PC-9 (cell line): ENCODE results near the gene NDUFS7.

Experiments
- EZH2 ChIP-seq: fragments of 200-600 bp; sonication (generic); IDR thresholded peaks from 2 replicates; pipeline ENCODE4 v1.8.0; 2017; ENCODE audit warnings: antibody characterized with exemption, low read depth
- TF ChIP-seq, protein P1 (sequence below): fragments of 200-600 bp; sonication (generic); conservative IDR thresholded peaks from 2 replicates; pipeline ENCODE4 v1.6.1; 2017; ENCODE audit warnings: mixed run types, antibody characterized with exemption, mild to moderate bottlenecking, moderate library complexity

DNA sequence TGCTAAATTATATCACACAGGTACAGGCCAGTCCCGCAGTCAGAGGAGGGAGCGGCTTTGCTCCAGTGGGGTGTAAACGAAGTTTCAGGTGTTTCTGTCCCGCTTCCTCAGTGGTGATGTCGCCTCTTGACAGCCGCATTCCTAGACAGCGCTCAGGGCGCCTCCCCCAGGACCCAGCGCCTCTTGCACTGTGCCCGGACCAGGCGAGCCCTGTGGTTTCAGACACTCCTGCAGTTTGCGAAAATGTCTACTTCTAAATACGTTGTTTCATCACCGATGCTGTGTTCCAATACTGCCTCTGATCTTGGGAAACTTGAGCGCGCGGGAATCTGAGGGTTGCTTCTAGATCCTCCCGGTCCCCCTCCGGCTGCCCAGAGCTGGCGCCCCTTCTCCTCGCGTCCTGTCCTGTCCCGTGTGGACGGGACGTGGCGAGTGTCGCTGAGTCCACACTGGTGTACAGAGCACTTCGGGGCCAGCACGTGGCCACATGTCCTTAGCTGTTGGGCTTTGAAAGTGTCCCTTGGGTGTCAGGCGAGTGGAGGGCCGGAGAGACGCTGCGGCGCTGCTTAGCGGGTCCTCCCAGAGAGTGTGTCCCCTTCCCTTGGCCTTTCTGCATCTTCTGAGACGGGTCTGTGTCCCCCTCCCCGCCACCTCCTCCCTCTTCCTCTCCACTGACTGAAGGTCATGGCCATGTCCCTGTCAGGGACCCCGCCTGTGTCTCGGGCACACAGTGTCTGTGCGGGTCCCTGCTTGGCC lies 39.9 kb downstream of the NDUFS7 start:
- TF ChIP-seq, protein P1, sequence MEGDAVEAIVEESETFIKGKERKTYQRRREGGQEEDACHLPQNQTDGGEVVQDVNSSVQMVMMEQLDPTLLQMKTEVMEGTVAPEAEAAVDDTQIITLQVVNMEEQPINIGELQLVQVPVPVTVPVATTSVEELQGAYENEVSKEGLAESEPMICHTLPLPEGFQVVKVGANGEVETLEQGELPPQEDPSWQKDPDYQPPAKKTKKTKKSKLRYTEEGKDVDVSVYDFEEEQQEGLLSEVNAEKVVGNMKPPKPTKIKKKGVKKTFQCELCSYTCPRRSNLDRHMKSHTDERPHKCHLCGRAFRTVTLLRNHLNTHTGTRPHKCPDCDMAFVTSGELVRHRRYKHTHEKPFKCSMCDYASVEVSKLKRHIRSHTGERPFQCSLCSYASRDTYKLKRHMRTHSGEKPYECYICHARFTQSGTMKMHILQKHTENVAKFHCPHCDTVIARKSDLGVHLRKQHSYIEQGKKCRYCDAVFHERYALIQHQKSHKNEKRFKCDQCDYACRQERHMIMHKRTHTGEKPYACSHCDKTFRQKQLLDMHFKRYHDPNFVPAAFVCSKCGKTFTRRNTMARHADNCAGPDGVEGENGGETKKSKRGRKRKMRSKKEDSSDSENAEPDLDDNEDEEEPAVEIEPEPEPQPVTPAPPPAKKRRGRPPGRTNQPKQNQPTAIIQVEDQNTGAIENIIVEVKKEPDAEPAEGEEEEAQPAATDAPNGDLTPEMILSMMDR: no peak
- TF ChIP-seq EZH2: no peak
